ENCODE data around the gene B3GLCT. TPM values are rescaled to one million over a fixed set of nuclear protein-coding genes. Genes with fewer than 3 reads are reported as not detected.

Gene B3GLCT
- total RNA-seq, 1 donor from 2014 or later = 11.2 TPM

DNA sequence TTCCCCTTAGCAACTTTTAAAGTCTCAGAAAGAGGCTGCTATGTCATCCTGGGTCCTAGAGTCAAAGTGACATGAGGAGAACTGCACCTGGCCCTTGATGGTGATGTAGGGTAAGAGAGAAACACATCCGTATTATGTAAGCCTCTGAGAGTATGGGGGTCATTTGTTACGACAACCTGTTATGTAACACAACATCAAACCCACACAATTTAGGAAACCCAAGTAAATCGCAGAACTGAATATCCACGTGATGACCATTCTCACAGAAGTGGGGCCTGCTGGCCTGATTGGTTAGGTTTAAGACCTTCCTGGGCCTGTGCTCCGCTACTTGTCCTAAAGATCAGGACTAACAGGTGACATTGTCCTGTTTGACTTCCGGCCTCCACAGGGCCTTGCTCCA, 15.3 kb upstream of the B3GLCT start:
- no peaks in the 10 kb centered on the region for H3K4me1 ChIP-seq (ENCODE audit: insufficient read depth, low read length)
- Mint-ChIP-seq H3K9me3 (ENCODE audit: unreplicated experiment) (peaks cover 7% of the 10 kb centered on the region), H3K36me3 (ENCODE audit: low read depth, unreplicated experiment) (no peaks in the 10 kb centered on the region), H3K4me1 (ENCODE audit: low read depth, unreplicated experiment) (no peaks in the 10 kb centered on the region), H3K4me3 (ENCODE audit: unreplicated experiment) (no peak overlapping the region), H3K27ac (ENCODE audit: unreplicated experiment) (no peak overlapping the region), H3K27me3 (ENCODE audit: low read depth, unreplicated experiment) (no peaks in the 10 kb centered on the region)
- H2AFZ ChIP-seq (ENCODE audit: low read depth, low read length) = no peak overlapping the region
- H3K27me3 ChIP-seq (ENCODE audit: insufficient read depth, low read length) = peaks cover 3% of the 10 kb centered on the region
- no peaks in the 10 kb centered on the region for H3K36me3 ChIP-seq (ENCODE audit: insufficient read depth, low read length)
- no peaks in the 10 kb centered on the region for H4K20me1 ChIP-seq (ENCODE audit: insufficient read depth, low read length)
- no peak for TF ChIP-seq CTCF (IDR thresholded peaks at IDR 0.05; ENCODE audit: insufficient read depth, low read depth, low read length)
- TF ChIP-seq EZH2 (IDR thresholded peaks at IDR 0.05; ENCODE audit: insufficient read depth, low read length) = no peak
- no peak for DNase-seq (ENCODE audit: low read depth)
- H3K79me2 ChIP-seq (ENCODE audit: insufficient read depth, low read length) = no peaks in the 10 kb centered on the region
- H3K9me3 ChIP-seq (ENCODE audit: insufficient read depth, low read depth, low read length) = no peaks in the 10 kb centered on the region
- no peak for FAIRE-seq
- H3K27ac ChIP-seq (ENCODE audit: low read depth, low read length) = no peak overlapping the region
- no peak overlapping the region for H3K4me2 ChIP-seq (ENCODE audit: low read length)
- no peak overlapping the region for H3K9ac ChIP-seq (ENCODE audit: low read length)
- H3K4me3 ChIP-seq (ENCODE audit: insufficient read depth, low read depth, low read length) = no peak overlapping the region

- H4K20me1 ChIP-seq (ENCODE audit: insufficient read depth, low read length) = no peaks in the 10 kb centered on the region
- TF ChIP-seq EZH2 (IDR thresholded peaks at IDR 0.05; ENCODE audit: insufficient read depth, low read length) = no peak
- TF ChIP-seq CTCF (IDR thresholded peaks at IDR 0.05; ENCODE audit: insufficient read depth, low read depth, low read length) = no peak
- FAIRE-seq (no peak), DNase-seq (ENCODE audit: low read depth) (no peak)
- H3K4me2 ChIP-seq (ENCODE audit: low read length) = no peak overlapping the region
- peaks cover 4% of the 10 kb centered on the region for H3K27me3 ChIP-seq (ENCODE audit: insufficient read depth, low read length)
- no peak overlapping the region for H2AFZ ChIP-seq (ENCODE audit: low read depth, low read length)
- H3K79me2 ChIP-seq (ENCODE audit: insufficient read depth, low read length) = no peaks in the 10 kb centered on the region
- H3K9me3 Mint-ChIP-seq (ENCODE audit: unreplicated experiment) = peaks cover 7% of the 10 kb centered on the region
- no peak overlapping the region for H3K9ac ChIP-seq (ENCODE audit: low read length)
- no peaks in the 10 kb centered on the region for H3K9me3 ChIP-seq (ENCODE audit: insufficient read depth, low read depth, low read length)
- no peak overlapping the region for H3K27ac ChIP-seq (ENCODE audit: low read depth, low read length)
- no peaks in the 10 kb centered on the region for H3K36me3 Mint-ChIP-seq (ENCODE audit: low read depth, unreplicated experiment)
- H3K27me3 Mint-ChIP-seq (ENCODE audit: low read depth, unreplicated experiment) = no peaks in the 10 kb centered on the region
- no peak overlapping the region for H3K4me3 ChIP-seq (ENCODE audit: insufficient read depth, low read depth, low read length)
- H3K4me3 Mint-ChIP-seq (ENCODE audit: unreplicated experiment) = no peak overlapping the region
- H3K4me1 ChIP-seq (ENCODE audit: insufficient read depth, low read length) = no peaks in the 10 kb centered on the region
- no peak overlapping the region for H3K27ac Mint-ChIP-seq (ENCODE audit: unreplicated experiment)
- no peaks in the 10 kb centered on the region for H3K36me3 ChIP-seq (ENCODE audit: insufficient read depth, low read length)
- H3K4me1 Mint-ChIP-seq (ENCODE audit: low read depth, unreplicated experiment) = no peaks in the 10 kb centered on the region
These were observed 14.7 kb upstream of the B3GLCT start for GRCh38 chr13:31184981-31185645.

DNA sequence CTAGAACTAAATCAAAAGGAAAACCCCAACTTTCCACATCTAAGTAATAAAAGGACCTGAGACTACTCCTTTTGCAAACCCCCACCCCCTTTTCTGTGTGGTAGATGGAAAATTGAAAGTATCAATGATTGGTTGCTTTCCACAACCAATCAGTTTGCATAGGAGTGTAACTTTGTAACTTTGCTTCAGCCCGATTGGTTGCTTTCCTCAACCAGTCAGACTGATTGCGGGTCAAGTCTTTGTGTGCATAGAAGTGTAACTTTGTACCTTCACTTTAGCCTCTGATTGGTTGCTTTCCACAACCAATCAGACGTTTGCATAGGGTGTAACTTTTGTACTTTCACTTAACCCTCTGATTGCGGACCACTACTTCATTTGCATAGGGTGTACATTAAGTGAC, 8.0 kb upstream of the B3GLCT start:
- no peak for DNase-seq (ENCODE audit: low read depth)
- peaks cover 4% of the 10 kb centered on the region for H3K27me3 ChIP-seq (ENCODE audit: insufficient read depth, low read length)
- Mint-ChIP-seq H3K4me1 (ENCODE audit: low read depth, unreplicated experiment) (peaks cover 5% of the 10 kb centered on the region), H3K36me3 (ENCODE audit: low read depth, unreplicated experiment) (no peaks in the 10 kb centered on the region), H3K4me3 (ENCODE audit: unreplicated experiment) (no peak overlapping the region), H3K27ac (ENCODE audit: unreplicated experiment) (no peak overlapping the region), H3K9me3 (ENCODE audit: unreplicated experiment) (peaks cover 4% of the 10 kb centered on the region), H3K27me3 (ENCODE audit: low read depth, unreplicated experiment) (no peaks in the 10 kb centered on the region)
- no peak overlapping the region for H3K27ac ChIP-seq (ENCODE audit: low read depth, low read length)
- TF ChIP-seq EZH2 (IDR thresholded peaks at IDR 0.05; ENCODE audit: insufficient read depth, low read length) (no peak), CTCF (IDR thresholded peaks at IDR 0.05; ENCODE audit: insufficient read depth, low read depth, low read length) (no peak)
- H4K20me1 ChIP-seq (ENCODE audit: insufficient read depth, low read length) = no peaks in the 10 kb centered on the region
- H3K9me3 ChIP-seq (ENCODE audit: insufficient read depth, low read depth, low read length) = no peaks in the 10 kb centered on the region
- no peak overlapping the region for H3K4me3 ChIP-seq (ENCODE audit: insufficient read depth, low read depth, low read length)
- H3K9ac ChIP-seq (ENCODE audit: low read length) = no peak overlapping the region
- H2AFZ ChIP-seq (ENCODE audit: low read depth, low read length) = no peak overlapping the region
- H3K4me1 ChIP-seq (ENCODE audit: insufficient read depth, low read length) = no peaks in the 10 kb centered on the region
- H3K4me2 ChIP-seq (ENCODE audit: low read length) = no peak overlapping the region
- H3K79me2 ChIP-seq (ENCODE audit: insufficient read depth, low read length) = no peaks in the 10 kb centered on the region
- H3K36me3 ChIP-seq (ENCODE audit: insufficient read depth, low read length) = no peaks in the 10 kb centered on the region
- FAIRE-seq = no peak

Data from astrocyte (in vitro differentiated cells and primary cell).